Measurements from ENCODE around the gene WWC1.
"Not testable (repeated sequence)": the region's sequence is repeated elsewhere in the genome, so short reads cannot be mapped to it uniquely, and the experiment has no call there.

Gene WWC1

GRCh38 chr5:168310541-168310940 lies 19.1 kb downstream of the WWC1 start:
- not testable (repeated sequence) for DNase-seq

- no peak for DNase-seq
These were observed 19.7 kb downstream of the WWC1 start for GRCh38 chr5:168311061-168311566.

GRCh38 chr5:168312606-168313295 lies 21.3 kb downstream of the WWC1 start:
- DNase-seq: no peak

- DNase-seq: no peak
These were observed 22.3 kb downstream of the WWC1 start for GRCh38 chr5:168313596-168314204.

GRCh38 chr5:168314735-168315411 lies 23.4 kb downstream of the WWC1 start:
- no peak for DNase-seq

GRCh38 chr5:168315416-168316138 lies 24.1 kb downstream of the WWC1 start:
- DNase-seq: no peak

GRCh38 chr5:168316139-168316578 lies 24.7 kb downstream of the WWC1 start:
- no peak for DNase-seq

- no peak for DNase-seq
These were observed 25.7 kb downstream of the WWC1 start for GRCh38 chr5:168317096-168317520.

- DNase-seq: no peak
These were observed 26.2 kb downstream of the WWC1 start for GRCh38 chr5:168317521-168318147.

GRCh38 chr5:168318240-168318639 lies 26.8 kb downstream of the WWC1 start:
- no peak for DNase-seq

GRCh38 chr5:168319774-168320173 lies 28.3 kb downstream of the WWC1 start:
- DNase-seq: no peak

GRCh38 chr5:168320805-168321204 lies 29.4 kb downstream of the WWC1 start:
- DNase-seq: no peak

- no peak for DNase-seq
These were observed 33.6 kb downstream of the WWC1 start for GRCh38 chr5:168324859-168325630.

GRCh38 chr5:168327019-168327421 lies 35.6 kb downstream of the WWC1 start:
- no peak for DNase-seq

- DNase-seq: no peak
These were observed 36.0 kb downstream of the WWC1 start for GRCh38 chr5:168327451-168327850.

- no peak for DNase-seq
These were observed 36.5 kb downstream of the WWC1 start for GRCh38 chr5:168327994-168328393.

- DNase-seq: no peak
These were observed 37.4 kb downstream of the WWC1 start for GRCh38 chr5:168328814-168329213.

- DNase-seq: no peak
These were observed 37.9 kb downstream of the WWC1 start for GRCh38 chr5:168329302-168329701.

GRCh38 chr5:168332042-168332441 lies 40.6 kb downstream of the WWC1 start:
- DNase-seq: no peak

- no peak for DNase-seq
These were observed 42.8 kb downstream of the WWC1 start for GRCh38 chr5:168334280-168334679.

GRCh38 chr5:168334695-168335094 lies 43.2 kb downstream of the WWC1 start:
- DNase-seq: no peak

GRCh38 chr5:168337361-168337760 lies 45.9 kb downstream of the WWC1 start:
- no peak for DNase-seq
